Measurements from ENCODE around the gene PHACTR1. TPM values are rescaled to one million over a fixed set of nuclear protein-coding genes. Genes with fewer than 3 reads are reported as not detected.

PHACTR1 gene
- total RNA-seq, 2 donors from 2014 or later = 2.8 to 6.3 TPM

GRCh38 chr6:13302751-13303667, 586.4 kb downstream of the PHACTR1 start:
- 94 to 98% methylated on average over 12 to 17 of the region's 17 CpGs for WGBS, 2 experiments (ENCODE audit: insufficient coverage in 1 of 2, insufficient read length in 1 of 2)
- no peaks in the 10 kb centered on the region for H3K4me1 Mint-ChIP-seq
- peak; percentile 11 for DNase-seq
- no peaks in the 10 kb centered on the region for H3K4me1 ChIP-seq (ENCODE audit: control insufficient read depth, insufficient read depth, low read length)
- H3K36me3 ChIP-seq (ENCODE audit: control insufficient read depth, insufficient read depth, low read length) = peaks cover 90% of the 10 kb centered on the region
- no peak overlapping the region for H3K4me3 Mint-ChIP-seq
- H3K36me3 Mint-ChIP-seq (ENCODE audit: low read depth) = peaks cover 66% of the 10 kb centered on the region
- H3K27me3 ChIP-seq (ENCODE audit: control insufficient read depth, insufficient read depth, low read length, poor library complexity, severe bottlenecking) = no peaks in the 10 kb centered on the region
- H3K9me3 Mint-ChIP-seq = no peaks in the 10 kb centered on the region
- H3K4me3 ChIP-seq (ENCODE audit: low read length) = no peak overlapping the region
- H3K9ac ChIP-seq (ENCODE audit: extremely low read depth, low read length, poor library complexity, severe bottlenecking) = no peak overlapping the region
- no peaks in the 10 kb centered on the region for H3K9me3 ChIP-seq (ENCODE audit: control insufficient read depth, low read length)
- H3K27ac Mint-ChIP-seq = no peak overlapping the region
- no peaks in the 10 kb centered on the region for H3K27me3 Mint-ChIP-seq (ENCODE audit: insufficient read depth)
- no peak overlapping the region for H3K27ac ChIP-seq (ENCODE audit: low read depth, low read length)
- no peak for TF ChIP-seq CTCF (conservative IDR thresholded peaks at IDR 0.05)

- H3K36me3 Mint-ChIP-seq (ENCODE audit: low read depth) = peaks cover 63% of the 10 kb centered on the region
- no peak overlapping the region for H3K4me3 Mint-ChIP-seq
- Histone ChIP-seq H3K9ac (ENCODE audit: extremely low read depth, low read length, poor library complexity, severe bottlenecking) (no peak overlapping the region), H3K9me3 (ENCODE audit: control insufficient read depth, low read length) (no peaks in the 10 kb centered on the region), H3K4me1 (ENCODE audit: control insufficient read depth, insufficient read depth, low read length) (no peaks in the 10 kb centered on the region), H3K36me3 (ENCODE audit: control insufficient read depth, insufficient read depth, low read length) (peaks cover 90% of the 10 kb centered on the region), H3K27ac (ENCODE audit: low read depth, low read length) (no peak overlapping the region), H3K27me3 (ENCODE audit: control insufficient read depth, insufficient read depth, low read length, poor library complexity, severe bottlenecking) (no peaks in the 10 kb centered on the region), H3K4me3 (ENCODE audit: low read length) (no peak overlapping the region)
- no peak for DNase-seq
- H3K9me3 Mint-ChIP-seq = no peaks in the 10 kb centered on the region
- H3K27ac Mint-ChIP-seq = no peak overlapping the region
- TF ChIP-seq CTCF (conservative IDR thresholded peaks at IDR 0.05) = no peak
- WGBS, 2 experiments (ENCODE audit: insufficient coverage in 1 of 2, insufficient read length in 1 of 2) = 90 to 94% methylated on average over 2 to 7 of the region's 7 CpGs
- H3K4me1 Mint-ChIP-seq = no peaks in the 10 kb centered on the region
- H3K27me3 Mint-ChIP-seq (ENCODE audit: insufficient read depth) = no peaks in the 10 kb centered on the region
These were observed 587.1 kb downstream of the PHACTR1 start for GRCh38 chr6:13303668-13304017.

- Mint-ChIP-seq H3K9me3 (no peaks in the 10 kb centered on the region), H3K4me1 (no peaks in the 10 kb centered on the region), H3K27ac (no peak overlapping the region), H3K36me3 (ENCODE audit: low read depth) (peaks cover 67% of the 10 kb centered on the region), H3K4me3 (no peak overlapping the region), H3K27me3 (ENCODE audit: insufficient read depth) (no peaks in the 10 kb centered on the region)
- peaks cover 90% of the 10 kb centered on the region for H3K36me3 ChIP-seq (ENCODE audit: control insufficient read depth, insufficient read depth, low read length)
- H3K27ac ChIP-seq (ENCODE audit: low read depth, low read length) = no peak overlapping the region
- DNase-seq = peak; percentile 15
- H3K9ac ChIP-seq (ENCODE audit: extremely low read depth, low read length, poor library complexity, severe bottlenecking) = no peak overlapping the region
- TF ChIP-seq CTCF (conservative IDR thresholded peaks at IDR 0.05) = no peak
- no peaks in the 10 kb centered on the region for H3K4me1 ChIP-seq (ENCODE audit: control insufficient read depth, insufficient read depth, low read length)
- WGBS, 2 experiments (ENCODE audit: insufficient coverage in 1 of 2, insufficient read length in 1 of 2) = 95 to 100% methylated on average over 5 to 6 of the region's 6 CpGs
- H3K4me3 ChIP-seq (ENCODE audit: low read length) = no peak overlapping the region
- H3K9me3 ChIP-seq (ENCODE audit: control insufficient read depth, low read length) = no peaks in the 10 kb centered on the region
- H3K27me3 ChIP-seq (ENCODE audit: control insufficient read depth, insufficient read depth, low read length, poor library complexity, severe bottlenecking) = no peaks in the 10 kb centered on the region
These were observed 587.5 kb downstream of the PHACTR1 start for GRCh38 chr6:13304101-13304500.
